NCI-H2227 treated with DMSO at 0.1 percent for 48 hours (cell line): ENCODE results near the gene EVI2A.
"Not testable (repeated sequence)": the region's sequence is repeated elsewhere in the genome, so short reads cannot be mapped to it uniquely, and the experiment has no call there.

Source experiments
- DNase-seq: peaks from one replicate; lab custom pipeline; 2025; lab: John Stamatoyannopoulos, UW

The EVI2A gene, protein sequence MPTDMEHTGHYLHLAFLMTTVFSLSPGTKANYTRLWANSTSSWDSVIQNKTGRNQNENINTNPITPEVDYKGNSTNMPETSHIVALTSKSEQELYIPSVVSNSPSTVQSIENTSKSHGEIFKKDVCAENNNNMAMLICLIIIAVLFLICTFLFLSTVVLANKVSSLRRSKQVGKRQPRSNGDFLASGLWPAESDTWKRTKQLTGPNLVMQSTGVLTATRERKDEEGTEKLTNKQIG

DNA sequence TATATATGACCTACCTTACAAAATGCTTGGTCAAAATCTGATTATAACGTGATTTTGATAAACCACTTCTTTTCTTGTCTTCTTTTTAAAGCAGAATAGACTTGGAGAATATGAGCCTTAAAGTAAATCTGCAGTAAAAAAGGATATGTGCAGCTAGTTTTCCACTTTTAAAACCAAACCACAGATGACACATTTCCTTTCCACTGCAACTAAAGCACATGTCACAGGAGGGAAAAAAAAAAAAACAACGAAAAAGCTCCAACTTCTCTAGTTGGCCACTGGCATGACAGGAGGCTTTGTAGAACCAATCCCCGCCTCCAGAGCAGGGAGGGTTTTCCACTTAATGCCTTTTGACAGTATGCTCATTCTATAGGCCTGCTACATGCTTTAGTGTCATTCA, at the start of gene EVI2A:
TSS of gene EVI2A (minus strand) at position 142 of the 400 bp plus-strand sequence. CDS start 2,609 bp downstream, outside the sequence.
- no peak for DNase-seq

DNA sequence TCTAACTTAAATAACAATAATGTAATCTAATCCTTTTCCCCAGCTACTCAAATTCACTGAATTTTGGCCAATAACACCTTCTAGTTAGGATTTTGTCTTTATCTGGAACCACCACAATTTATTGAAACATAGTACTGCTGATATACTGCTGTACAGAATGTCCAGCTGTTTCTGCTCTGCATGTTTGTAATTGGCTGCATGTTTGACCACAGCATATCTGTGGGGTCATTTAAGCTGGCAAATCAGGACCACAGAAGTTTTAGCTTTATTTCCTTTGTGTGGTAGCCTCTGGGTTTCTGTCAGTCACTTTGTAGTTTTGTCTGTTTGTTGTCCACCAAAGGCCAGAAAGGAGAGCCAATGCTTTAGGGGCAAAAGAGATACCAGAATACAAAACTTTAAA, 47.8 kb upstream of the EVI2A start:
- no peak for DNase-seq

DNA sequence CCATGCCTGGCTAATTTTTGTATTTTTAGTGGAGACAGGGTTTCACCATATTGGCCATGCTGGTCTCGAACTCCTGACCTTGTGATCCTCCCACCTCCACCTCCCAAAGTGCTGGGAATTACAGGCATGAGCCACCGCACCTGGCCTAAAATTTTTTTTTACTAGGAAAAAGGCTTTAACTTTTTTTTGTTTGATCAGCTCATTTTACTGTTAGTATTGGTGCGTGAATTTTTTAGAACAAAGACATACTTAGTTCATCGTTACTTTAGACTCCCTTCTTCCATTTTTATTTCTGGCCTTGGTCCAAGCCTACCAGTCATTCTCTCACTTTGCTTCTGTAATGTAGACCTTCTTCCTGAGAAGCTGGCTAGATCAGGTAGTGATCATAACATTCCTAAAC, 44.7 kb upstream of the EVI2A start:
- DNase-seq: no peak

DNA sequence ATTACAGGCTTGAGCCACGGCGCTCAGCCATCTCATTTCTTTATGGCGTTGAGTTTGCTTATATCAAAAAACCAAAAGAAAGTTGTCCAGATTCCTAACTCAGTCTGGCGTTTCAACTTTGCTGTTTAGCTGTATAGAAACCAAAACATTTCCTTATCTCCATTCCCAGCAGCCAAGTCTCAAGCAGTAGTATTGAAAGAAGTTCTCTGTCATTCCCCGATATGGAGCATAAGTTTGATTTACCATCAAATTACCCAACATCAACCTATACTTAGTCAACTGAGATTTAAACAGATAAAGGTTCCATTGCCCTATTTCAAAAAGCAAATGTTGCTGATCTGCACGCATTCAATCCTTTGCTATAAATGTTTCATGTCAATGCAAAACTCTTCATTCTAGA, 42.6 kb upstream of the EVI2A start:
- DNase-seq: no peak

DNA sequence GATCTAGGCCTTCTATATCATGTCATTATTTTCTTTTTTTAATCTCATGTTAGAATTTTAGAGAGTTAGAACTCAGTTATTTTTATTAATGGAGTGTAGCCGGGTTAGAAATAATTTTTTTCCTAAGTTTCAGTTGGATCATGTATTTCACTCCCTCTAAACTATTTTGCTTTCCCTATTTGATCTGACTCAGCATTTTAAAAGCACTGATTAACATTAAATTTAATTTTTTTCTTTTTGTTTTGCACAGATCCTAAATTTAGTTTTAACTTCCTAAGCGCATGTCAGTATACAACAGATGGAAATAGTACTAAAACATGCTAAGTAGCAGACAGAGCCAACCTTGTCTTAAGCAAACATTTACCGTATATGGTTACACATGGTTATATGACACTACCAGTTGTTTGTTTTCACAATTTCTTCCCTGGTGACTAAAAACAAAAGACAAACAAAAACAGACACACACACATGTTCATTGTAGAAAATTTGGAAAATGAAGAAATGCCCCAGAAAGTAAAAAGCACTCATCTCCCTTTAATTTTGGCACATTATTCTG, 36.5 kb upstream of the EVI2A start:
- no peak for DNase-seq

DNA sequence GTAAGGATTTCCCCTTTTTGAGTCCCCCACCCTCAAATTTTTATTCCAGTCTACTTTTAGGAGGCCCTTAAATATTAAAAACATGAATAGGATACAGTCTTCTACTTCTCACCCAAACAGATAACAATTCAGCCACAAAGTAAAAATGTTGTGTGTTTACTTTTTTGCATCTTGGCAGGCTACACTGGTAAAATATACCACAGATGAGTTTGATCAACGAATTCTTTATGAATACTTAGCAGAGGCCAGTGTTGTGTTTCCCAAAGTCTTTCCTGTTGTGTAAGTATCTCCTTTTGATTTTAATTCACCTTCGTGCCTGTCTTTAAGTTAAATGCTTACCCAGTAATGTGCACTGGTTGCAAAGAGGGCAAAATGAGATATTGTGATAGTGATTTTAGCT, 35.7 kb upstream of the EVI2A start:
- no peak for DNase-seq

DNA sequence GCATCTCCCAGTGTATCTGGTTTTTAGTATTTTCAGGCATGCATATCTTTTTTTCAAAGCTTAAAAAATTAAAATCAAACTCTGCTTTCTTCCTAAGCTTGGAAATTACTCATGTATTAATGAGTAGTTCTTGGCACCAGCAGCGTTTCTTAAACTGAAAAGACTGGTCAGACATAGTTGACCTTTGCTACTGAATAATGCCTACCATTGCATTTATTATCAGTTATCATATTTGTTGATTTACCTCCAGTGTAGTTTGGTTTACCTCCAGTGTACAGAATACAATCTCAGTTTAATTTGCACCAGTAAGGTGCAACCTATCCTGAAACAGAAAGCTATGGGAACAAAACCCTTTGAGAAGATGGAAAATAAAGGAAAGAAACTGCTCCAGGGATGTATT, 34.5 kb upstream of the EVI2A start:
- no peak for DNase-seq

DNA sequence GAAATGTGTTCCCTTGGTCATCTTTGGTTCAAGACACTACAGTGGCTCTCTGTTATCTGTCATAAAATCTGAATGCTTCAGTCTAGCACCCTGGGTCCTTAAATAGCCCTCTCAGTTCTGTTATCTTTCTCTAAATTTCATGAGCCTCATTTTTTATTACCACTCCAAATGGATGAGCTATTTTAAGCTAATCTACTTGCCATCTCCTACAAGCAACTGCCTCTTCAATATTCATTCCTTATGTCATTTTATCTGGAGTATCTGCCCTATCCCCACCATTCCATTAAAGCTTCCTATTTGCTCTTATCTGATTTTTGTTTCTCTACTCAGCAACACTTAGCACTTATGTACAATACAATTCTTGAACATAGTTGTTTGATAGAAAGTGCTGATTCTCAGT, 28.0 kb upstream of the EVI2A start:
- DNase-seq: no peak

DNA sequence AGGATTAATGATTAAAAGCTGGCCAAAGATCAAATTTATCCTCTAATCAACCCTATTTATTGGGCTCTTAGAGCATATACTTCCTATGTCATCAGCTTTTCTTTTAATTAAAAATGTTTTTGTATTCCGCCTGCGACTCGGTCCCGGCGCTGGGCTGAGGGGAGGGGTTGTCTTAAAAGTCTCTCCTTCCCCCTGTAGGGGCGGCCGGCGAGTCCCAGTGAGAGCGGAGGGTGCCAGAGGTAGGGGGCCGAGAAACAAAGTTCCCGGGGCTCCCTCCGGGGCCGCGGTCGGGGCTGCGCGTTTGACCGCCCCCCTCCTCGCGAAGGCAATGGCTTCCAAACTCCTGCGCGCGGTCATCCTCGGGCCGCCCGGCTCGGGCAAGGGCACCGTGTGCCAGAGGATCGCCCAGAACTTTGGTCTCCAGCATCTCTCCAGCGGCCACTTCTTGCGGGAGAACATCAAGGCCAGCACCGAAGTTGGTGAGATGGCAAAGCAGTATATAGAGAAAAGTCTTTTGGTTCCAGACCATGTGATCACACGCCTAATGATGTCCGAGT, 23.8 kb upstream of the EVI2A start:
- DNase-seq: not testable (repeated sequence)

DNA sequence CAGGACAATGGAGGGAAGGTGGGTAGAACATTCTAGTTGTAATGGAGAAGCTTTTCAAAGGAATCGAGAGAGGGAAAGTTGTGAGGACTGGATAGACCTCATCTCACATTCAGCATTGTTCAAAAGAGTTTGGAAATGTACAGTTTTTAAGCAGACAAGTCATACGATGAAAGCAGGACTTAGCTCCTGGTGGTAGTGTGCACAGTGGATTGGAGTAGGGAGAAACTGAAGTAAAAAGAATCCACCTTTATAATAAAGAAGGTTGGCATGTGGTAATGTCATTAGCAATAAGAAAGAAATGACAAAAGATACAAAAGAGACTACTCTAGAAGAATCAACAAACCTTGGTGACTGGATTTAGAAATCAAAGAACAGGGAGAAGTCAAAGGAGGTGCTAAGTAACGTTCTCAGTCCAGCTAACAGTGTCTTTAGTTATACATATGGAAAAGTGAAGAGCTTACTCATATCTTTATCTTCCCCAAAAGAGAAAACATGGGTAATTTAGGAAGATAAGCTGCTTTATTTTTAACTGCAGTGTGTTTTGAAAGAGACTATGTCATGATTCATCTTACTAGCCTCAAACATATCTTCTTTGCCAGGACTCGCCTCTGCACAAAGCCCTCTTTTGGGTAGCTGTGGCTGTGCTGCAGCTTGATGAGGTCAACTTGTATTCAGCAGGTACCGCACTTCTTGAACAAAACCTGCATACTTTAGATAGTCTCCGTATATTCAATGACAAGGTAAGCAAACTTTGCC, 18.7 kb upstream of the EVI2A start:
- DNase-seq: no peak

DNA sequence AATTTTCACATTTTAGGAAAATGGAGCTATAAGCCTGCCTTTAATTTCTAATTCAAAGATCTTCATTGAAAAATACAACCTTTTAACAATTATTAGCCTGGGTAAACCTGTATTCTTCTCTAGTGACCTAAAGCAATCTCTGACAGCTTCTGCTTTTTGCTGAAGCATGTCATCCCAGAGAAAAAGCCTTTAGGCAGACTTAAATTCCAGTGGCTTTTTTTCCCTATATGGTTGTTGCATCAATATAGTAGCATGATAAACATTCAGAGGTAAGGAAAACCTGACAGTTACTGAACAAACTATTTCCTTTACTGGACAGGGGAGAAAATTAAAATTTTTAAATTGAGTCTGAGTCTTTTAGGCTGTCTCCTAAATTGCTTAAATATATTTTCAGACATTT, 7.8 kb upstream of the EVI2A start:
- no peak for DNase-seq

DNA sequence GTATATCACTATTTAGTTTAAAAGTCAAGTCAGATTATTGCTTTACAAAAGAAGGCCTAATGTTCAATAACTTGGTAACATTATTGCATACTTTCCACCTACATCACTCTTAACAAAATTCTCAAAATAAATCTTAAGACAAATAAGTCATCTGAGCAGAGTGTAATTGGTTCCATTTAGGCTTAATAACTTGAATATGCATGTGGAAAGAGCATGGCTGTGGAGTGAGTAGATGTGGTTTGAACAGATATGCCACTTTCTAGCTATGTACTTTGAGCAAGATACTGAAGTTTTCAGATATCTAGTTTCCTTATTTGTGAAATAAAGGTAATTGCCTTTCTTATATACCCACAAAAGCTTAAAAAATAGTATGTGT, 6.7 kb upstream of the EVI2A start:
- DNase-seq: no peak

DNA sequence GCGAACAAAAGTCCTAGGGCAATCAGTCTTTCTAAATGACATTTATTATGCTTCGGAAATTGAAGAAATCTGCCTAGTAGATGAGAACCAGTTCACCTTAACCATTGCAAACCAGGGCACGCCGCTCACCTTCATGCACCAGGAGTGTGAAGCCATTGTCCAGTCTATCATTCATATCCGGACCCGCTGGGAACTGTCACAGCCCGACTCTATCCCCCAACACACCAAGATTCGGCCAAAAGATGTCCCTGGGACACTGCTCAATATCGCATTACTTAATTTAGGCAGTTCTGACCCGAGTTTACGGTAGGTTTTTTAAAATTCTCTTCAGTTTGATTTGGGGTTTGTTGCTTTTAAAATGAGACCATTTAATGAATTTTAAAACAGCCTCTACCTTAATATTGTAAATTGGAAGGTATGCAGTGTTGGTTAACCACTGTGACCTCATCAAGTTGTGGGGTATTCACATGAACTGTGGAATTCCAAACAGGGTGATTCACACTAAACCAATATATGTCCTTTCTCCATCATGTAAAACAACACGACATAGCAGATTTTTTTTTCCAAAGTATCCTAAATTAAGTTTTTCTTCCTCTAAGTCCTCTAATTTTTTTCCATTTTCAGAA, 6.2 kb upstream of the EVI2A start:
- no peak for DNase-seq

DNA sequence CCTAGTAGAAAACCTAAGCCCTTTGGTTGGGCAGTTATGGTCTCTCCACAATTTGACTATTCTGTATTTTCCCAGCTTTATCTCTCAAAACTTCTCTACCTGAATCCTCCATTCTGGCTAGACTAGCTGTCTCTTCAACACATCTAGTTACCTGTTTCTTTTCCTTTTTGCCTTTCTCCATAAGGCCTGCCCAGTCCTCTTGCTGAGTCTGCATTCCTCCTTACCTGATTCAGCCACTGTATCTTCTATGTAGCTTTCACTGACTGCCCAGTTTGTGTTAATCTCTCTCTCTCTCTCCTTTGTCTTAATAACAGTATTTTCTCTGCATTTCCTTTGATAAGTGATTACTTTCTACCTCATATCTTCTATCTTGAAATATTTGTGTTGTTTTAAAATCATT, 2.1 kb upstream of the EVI2A start:
- DNase-seq: no peak

DNA sequence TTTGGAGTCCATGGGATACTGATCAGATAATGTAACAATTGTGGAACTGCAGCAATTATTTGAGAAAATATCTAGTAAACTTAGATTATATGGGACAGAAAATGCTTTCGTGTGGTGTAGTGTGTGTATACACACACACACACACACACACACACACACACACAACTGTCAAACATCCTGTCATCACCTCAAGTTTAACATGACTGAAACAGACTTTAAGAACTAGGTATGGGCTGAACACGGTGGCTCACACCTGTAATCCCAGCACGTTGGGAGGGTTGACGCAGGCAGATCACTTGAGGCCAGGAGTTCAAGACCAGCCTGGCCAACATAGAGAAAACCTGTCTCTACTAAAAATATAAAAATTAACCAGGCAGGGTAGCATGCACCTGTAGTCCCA, 544 bp upstream of the EVI2A start:
- no peak for DNase-seq

DNA sequence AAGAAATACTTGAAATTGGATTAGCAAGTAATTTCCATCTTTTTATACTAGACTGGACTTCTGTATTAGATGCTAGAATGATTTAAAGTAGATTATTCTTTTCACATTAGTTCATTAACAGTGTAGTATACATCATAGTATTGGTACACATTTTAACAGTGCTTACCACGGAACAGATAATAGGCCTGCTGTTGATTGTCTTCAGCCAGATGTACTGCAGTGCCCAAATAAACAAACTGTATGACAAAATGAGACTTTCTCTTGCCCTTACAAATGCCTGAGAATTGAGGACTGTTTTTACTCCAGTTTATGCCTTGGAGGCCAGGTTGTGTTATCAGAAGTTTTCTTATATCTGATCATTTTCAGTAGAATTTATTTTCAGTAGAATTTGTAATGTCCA, 631 bp downstream of the EVI2A start:
- DNase-seq: no peak

DNA sequence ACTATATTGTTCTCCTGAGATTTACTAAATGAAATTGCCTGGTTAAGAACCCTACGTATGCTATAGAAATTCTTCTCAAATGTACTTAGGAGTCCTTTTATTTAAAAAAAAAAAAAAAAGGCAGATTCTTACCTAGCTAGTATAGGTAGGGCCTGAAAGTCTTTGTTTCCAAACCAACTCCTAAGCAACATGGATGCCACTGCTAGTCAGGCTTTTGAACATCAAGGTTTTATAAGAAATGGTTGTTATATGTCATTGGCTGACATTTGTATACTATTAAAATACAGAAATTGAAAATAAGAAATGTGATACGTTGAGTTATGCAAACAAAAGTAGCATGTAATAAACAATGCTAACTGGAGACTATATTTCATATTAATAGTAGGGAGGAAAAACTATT, 1.2 kb downstream of the EVI2A start:
- DNase-seq: no peak

DNA sequence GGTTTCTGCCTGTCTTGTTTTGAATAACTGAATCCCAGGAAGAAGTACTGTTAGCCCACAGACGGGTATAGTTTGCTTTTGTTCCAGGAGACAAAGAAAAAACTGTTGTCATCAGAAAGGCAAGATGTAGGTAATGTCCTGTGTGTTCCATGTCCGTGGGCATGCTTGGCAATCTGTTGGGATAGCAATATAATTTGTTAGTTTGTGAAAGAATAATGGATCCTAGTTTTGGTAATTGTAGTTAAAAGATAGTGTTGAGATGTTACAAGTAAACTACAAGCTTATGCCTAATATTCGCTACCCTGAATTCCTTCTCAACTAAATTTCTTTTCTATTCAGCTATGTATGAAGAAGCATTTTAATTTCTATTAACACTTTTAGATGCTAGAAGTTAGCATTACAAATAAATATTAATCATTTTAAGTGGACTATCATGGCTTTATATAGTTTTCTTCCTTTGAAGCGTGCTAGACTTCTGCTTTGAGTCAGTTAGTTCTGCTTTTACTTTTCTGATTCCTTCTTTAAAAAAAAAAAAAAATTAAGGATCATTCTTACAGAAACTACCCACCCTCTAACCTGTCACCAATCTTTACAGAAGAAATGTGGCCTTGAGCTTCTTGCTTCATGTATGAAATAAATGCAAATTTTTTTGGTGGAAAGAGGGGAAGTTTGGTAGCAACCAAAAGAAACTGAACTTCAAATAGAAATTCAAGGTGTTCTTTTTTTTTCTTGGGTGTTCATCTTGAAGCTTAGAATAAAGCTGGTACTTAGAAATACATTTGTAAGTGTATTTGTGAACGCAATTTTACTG, 2.4 kb downstream of the EVI2A start:
- DNase-seq: no peak

DNA sequence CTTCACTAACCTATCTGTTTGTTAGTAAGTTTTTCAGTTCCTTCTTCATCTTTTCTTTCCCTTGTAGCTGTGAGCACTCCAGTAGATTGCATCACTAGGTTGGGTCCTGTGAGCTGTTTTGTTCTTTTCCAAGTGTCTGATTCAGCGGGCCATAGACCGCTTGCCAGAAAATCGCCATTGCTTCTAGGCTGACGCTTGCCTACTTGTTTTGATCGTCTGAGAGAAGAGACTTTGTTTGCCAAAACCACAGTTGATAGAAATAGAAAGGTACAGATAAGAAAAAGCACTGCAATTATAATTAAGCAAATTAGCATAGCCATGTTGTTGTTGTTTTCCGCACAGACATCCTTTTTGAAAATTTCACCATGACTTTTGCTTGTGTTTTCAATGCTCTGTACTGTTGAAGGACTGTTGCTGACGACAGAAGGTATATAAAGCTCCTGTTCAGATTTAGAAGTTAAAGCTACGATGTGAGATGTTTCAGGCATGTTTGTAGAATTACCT, 3.1 kb downstream of the EVI2A start:
- DNase-seq: no peak

DNA sequence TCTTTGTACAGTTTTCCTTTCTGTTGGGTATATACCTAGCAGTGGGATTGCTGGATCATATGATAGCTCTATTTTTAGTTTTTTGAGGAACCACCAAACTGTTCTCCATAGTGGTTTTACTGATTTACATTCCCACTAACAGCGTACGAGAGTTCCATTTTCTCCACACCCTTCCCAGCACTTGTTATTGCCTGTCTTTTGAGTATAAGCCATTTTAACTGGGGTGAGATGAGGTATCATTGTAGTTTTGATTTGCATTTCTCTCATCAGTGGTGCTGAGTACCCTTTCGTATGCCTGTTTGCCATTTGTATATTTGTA, 6.7 kb downstream of the EVI2A start:
- no peak for DNase-seq

DNA sequence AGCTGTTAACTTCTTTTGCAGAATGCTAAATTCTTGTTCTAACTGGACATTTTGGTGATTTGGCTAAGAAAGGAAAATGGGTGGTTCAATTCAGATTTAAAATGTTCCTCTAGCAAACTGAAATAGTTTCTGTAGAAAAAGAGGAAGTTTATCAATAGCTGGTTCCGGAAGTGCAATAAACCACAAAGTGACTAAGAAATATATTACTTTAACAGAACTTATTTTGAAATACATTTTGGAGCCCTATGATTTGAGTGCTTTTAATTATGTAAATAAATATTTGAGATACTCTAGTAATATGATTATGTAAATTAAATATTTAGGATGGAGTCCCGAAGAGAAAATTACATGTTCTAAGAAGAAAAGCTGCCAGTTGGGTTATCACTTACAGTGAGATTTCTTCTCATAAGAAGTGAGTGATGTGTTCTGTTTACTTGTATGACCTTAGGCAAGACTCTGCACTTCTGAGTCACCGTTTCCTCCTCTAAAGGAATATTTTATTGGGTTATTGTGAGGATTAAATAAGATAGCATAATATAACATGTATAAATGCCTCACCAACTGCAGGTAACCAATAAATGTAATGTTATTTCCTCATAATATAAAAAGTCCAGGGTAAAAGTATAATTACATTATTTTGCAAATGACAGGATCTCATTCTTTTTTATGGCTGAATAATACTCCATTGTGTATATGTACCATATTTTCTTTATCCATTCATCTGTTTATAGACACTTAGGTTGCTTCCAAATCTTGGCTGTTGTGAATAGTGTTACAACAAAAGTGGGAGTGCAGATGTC, 7.2 kb downstream of the EVI2A start, which contains the start of gene EVI2B:
TSS of gene EVI2B (minus strand) at position 73 of the 800 bp plus-strand sequence. CDS start 8,445 bp downstream, outside the sequence.
- no peak for DNase-seq
